Progenitor cell of endocrine pancreas (in vitro differentiated cells): ENCODE data around the gene LRRC36. TPM values are rescaled to one million over a fixed set of nuclear protein-coding genes. Genes with fewer than 3 reads are reported as not detected.
A peak's percentile ranks its signal among the peaks of the same experiment; 100 is the strongest.

Experiments
- DNase-seq: peaks from one replicate; pipeline ENCODE4 v3.0.0; 2021; ENCODE audit warnings: low spot score; ENCODE audit not compliant: unreplicated experiment
- H3K27ac Mint-ChIP-seq: 2 replicates; pipeline ENCODE4 v1.8.0; 2021; ENCODE audit warnings: mild to moderate bottlenecking, moderate library complexity, mixed read lengths
- H3K27me3 Mint-ChIP-seq: 2 replicates; pipeline ENCODE4 v1.8.0; 2021; ENCODE audit warnings: mixed read lengths
- H3K36me3 Mint-ChIP-seq: 2 replicates; pipeline ENCODE4 v1.8.0; 2022; ENCODE audit warnings: mixed read lengths; ENCODE audit not compliant: insufficient read depth
- H3K4me1 Mint-ChIP-seq: 2 replicates; pipeline ENCODE4 v1.8.0; 2021; ENCODE audit warnings: low read depth, mixed read lengths
- H3K4me3 Mint-ChIP-seq: 2 replicates; pipeline ENCODE4 v1.8.0; 2021; ENCODE audit warnings: low read depth, mild to moderate bottlenecking, moderate library complexity, mixed read lengths
- H3K9me3 Mint-ChIP-seq: 2 replicates; pipeline ENCODE4 v1.8.0; 2021; ENCODE audit warnings: low read depth, mixed read lengths
- CTCF ChIP-seq: fragments of 200-600 bp; sonication (generic); IDR thresholded peaks from one replicate; pipeline ENCODE4 v1.5.0; 2021; ENCODE audit warnings: antibody characterized with exemption, mild to moderate bottlenecking; ENCODE audit not compliant: unreplicated experiment
- total RNA-seq: library from RNA; stranded (reverse); gene quantifications from 2 replicates; pipeline ENCODE4 v1.2.1, GENCODE V29; 2021

The LRRC36 gene
- total RNA-seq, 1 donor from 2014 or later = 1.6 TPM

- no peak overlapping the region for H3K27ac Mint-ChIP-seq
- H3K4me3 Mint-ChIP-seq = peak overlapping the region; percentile 58
- no peak for TF ChIP-seq CTCF
- no peak for DNase-seq
- H3K36me3 Mint-ChIP-seq = peaks cover 1% of the 10 kb centered on the region
- H3K4me1 Mint-ChIP-seq = peaks cover 16% of the 10 kb centered on the region
- H3K9me3 Mint-ChIP-seq = no peaks in the 10 kb centered on the region
- peaks cover 26% of the 10 kb centered on the region for H3K27me3 Mint-ChIP-seq
These were observed 65.9 kb downstream of the LRRC36 start for GRCh38 chr16:67392301-67393059.

- DNase-seq = peak; percentile 68
- peak within 1 kb of the TSS; percentile 58 for H3K4me3 Mint-ChIP-seq
- H3K27me3 Mint-ChIP-seq = peaks cover 26% of the 10 kb centered on the region
- H3K4me1 Mint-ChIP-seq = peaks cover 16% of the 10 kb centered on the region
- no peaks in the 10 kb centered on the region for H3K9me3 Mint-ChIP-seq
- TF ChIP-seq CTCF = peak; percentile 76
- peaks cover 1% of the 10 kb centered on the region for H3K36me3 Mint-ChIP-seq
- no peak within 1 kb of the TSS for H3K27ac Mint-ChIP-seq
These were observed 66.6 kb downstream of the LRRC36 start, which contains the start of gene TPPP3 for GRCh38 chr16:67393111-67393787. TSS of gene TPPP3 (minus strand) at chr16:67393498. CDS start at chr16:67391111, 2,387 bp downstream.

- Mint-ChIP-seq H3K36me3 (peaks cover 1% of the 10 kb centered on the region), H3K9me3 (no peaks in the 10 kb centered on the region), H3K27me3 (peaks cover 26% of the 10 kb centered on the region), H3K4me3 (peak overlapping the region; percentile 33), H3K4me1 (peaks cover 16% of the 10 kb centered on the region), H3K27ac (no peak overlapping the region)
- no peak for TF ChIP-seq CTCF
- no peak for DNase-seq
These were observed 67.2 kb downstream of the LRRC36 start for GRCh38 chr16:67393788-67394154.

- H3K4me1 Mint-ChIP-seq = peaks cover 16% of the 10 kb centered on the region
- TF ChIP-seq CTCF = peak; percentile 8
- H3K27me3 Mint-ChIP-seq = peaks cover 26% of the 10 kb centered on the region
- no peak overlapping the region for H3K27ac Mint-ChIP-seq
- peaks cover 1% of the 10 kb centered on the region for H3K36me3 Mint-ChIP-seq
- H3K9me3 Mint-ChIP-seq = no peaks in the 10 kb centered on the region
- no peak for DNase-seq
- peak overlapping the region; percentile 33 for H3K4me3 Mint-ChIP-seq
These were observed 67.8 kb downstream of the LRRC36 start for GRCh38 chr16:67394155-67395104.

GRCh38 chr16:67395105-67395457, 68.5 kb downstream of the LRRC36 start:
- no peaks in the 10 kb centered on the region for H3K36me3 Mint-ChIP-seq
- DNase-seq = no peak
- no peaks in the 10 kb centered on the region for H3K9me3 Mint-ChIP-seq
- no peak for TF ChIP-seq CTCF
- no peak overlapping the region for H3K4me3 Mint-ChIP-seq
- no peak overlapping the region for H3K27ac Mint-ChIP-seq
- peaks cover 16% of the 10 kb centered on the region for H3K4me1 Mint-ChIP-seq
- H3K27me3 Mint-ChIP-seq = peaks cover 22% of the 10 kb centered on the region
